IMR-90 (cell line): Measurements from ENCODE around the gene COL6A5. TPM values are rescaled to one million over a fixed set of nuclear protein-coding genes. Genes with fewer than 3 reads are reported as not detected.

Experiments
- ATAC-seq: fragments of 200-7000 bp; cut with Tn5 transposase; 2 replicates; pipeline ENCODE4 v1.9.1; 2020; ENCODE audit warnings: low read depth, mild to moderate bottlenecking, moderate library complexity
- BruUV-seq: library from RNA; stranded (reverse); fragments of 400-500 nt; replicated peaks from 2 replicates; lab custom pipeline; 2021; lab: Mats Ljungman, UMichigan
- CTCF ChIA-PET: fragments of 300-600 bp; formaldehyde crosslinking; extraction: SDS; loops from one replicate; lab custom pipeline; 2021; ENCODE audit warnings: antibody characterized with exemption; lab: Yijun Ruan, JAX
- POLR2A ChIA-PET: fragments of 300-600 bp; sonication (Branson Sonifier 250); formaldehyde crosslinking; loops from one replicate; lab custom pipeline; 2022; ENCODE audit warnings: antibody characterized with exemption; ENCODE audit not compliant: unreplicated experiment; lab: Charles Lee
- DNase-seq: peaks from one replicate; pipeline ENCODE4 v3.0.0; 2013
- H2AFZ ChIP-seq: replicated peaks from 2 replicates; pipeline ENCODE3; 2013; ENCODE audit warnings: low read length, mild to moderate bottlenecking; ENCODE audit not compliant: poor library complexity
- H2AK5ac ChIP-seq: 2 replicates; pipeline ENCODE4 v1.6.1; 2013; ENCODE audit warnings: low read depth, low read length, inconsistent platforms
- H2AK9ac ChIP-seq: replicated peaks from 2 replicates; pipeline ENCODE3; 2013; ENCODE audit warnings: mild to moderate bottlenecking, low read depth, low read length, moderate library complexity; ENCODE audit not compliant: poor library complexity
- H2BK120ac ChIP-seq: 2 replicates; pipeline ENCODE4 v1.6.1; 2013; ENCODE audit warnings: low read depth, low read length, inconsistent platforms
- H2BK15ac ChIP-seq: 3 replicates; pipeline ENCODE4 v1.6.1; 2013; ENCODE audit warnings: low read depth, low read length, inconsistent platforms
- H2BK20ac ChIP-seq: 2 replicates; pipeline ENCODE4 v1.6.1; 2013; ENCODE audit warnings: low read depth, mild to moderate bottlenecking, inconsistent platforms, low read length, moderate library complexity
- H2BK5ac ChIP-seq: 2 replicates; pipeline ENCODE4 v1.6.1; 2013; ENCODE audit warnings: mild to moderate bottlenecking, low read depth, low read length, inconsistent platforms; ENCODE audit not compliant: poor library complexity, severe bottlenecking
- H3K14ac ChIP-seq: replicated peaks from 2 replicates; pipeline ENCODE4 v1.6.1; 2013; ENCODE audit warnings: low read depth, low read length, inconsistent platforms
- H3K18ac ChIP-seq: 2 replicates; pipeline ENCODE4 v1.6.1; 2013; ENCODE audit warnings: low read depth, low read length, control low read depth
- H3K23ac ChIP-seq: 2 replicates; pipeline ENCODE4 v1.6.1; 2013; ENCODE audit warnings: low read depth, low read length, inconsistent platforms
- H3K27ac ChIP-seq: 2 replicates; pipeline ENCODE4 v1.5.1; 2013; ENCODE audit warnings: mild to moderate bottlenecking, control low read depth, low read length; ENCODE audit not compliant: insufficient read depth
- H3K27me3 ChIP-seq: 2 replicates; pipeline ENCODE4 v1.6.1; 2013; ENCODE audit warnings: low read length; ENCODE audit not compliant: control insufficient read depth, insufficient read depth
- H3K36me3 ChIP-seq: 2 replicates; pipeline ENCODE4 v1.6.1; 2013; ENCODE audit warnings: low read length, mixed read lengths; ENCODE audit not compliant: control insufficient read depth, insufficient read depth
- H3K4ac ChIP-seq: 2 replicates; pipeline ENCODE4 v1.6.1; 2013; ENCODE audit warnings: low read depth, low read length, inconsistent platforms
- H3K4me1 ChIP-seq: 2 replicates; pipeline ENCODE4 v1.6.1; 2013; ENCODE audit warnings: low read length, mixed read lengths; ENCODE audit not compliant: control insufficient read depth, insufficient read depth
- H3K4me2 ChIP-seq: 2 replicates; pipeline ENCODE4 v1.6.1; 2013; ENCODE audit warnings: low read depth, mild to moderate bottlenecking, control low read depth, low read length, moderate library complexity
- H3K4me3 ChIP-seq: 2 replicates; pipeline ENCODE4 v1.5.1; 2013; ENCODE audit warnings: low read depth, mild to moderate bottlenecking, control low read depth, low read length, moderate library complexity; ENCODE audit not compliant: insufficient read depth
- H3K56ac ChIP-seq: 2 replicates; pipeline ENCODE4 v1.6.1; 2013; ENCODE audit warnings: low read length, inconsistent platforms; ENCODE audit not compliant: insufficient read depth; ENCODE audit errors: extremely low read depth
- H3K79me1 ChIP-seq, 2 experiments: 2 replicates each; pipeline ENCODE4 v1.6.1; 2013; ENCODE audit warnings: low read length in 2 of 2, inconsistent platforms in 1 of 2, low read depth in 1 of 2
- H3K9ac ChIP-seq: 2 replicates; pipeline ENCODE4 v1.6.1; 2013; ENCODE audit warnings: low read depth, low read length, control low read depth
- H3K9me1 ChIP-seq: 2 replicates; pipeline ENCODE4 v1.6.1; 2013; ENCODE audit warnings: low read length, inconsistent platforms; ENCODE audit not compliant: insufficient read depth
- H3K9me3 ChIP-seq: 2 replicates; pipeline ENCODE4 v1.6.1; 2013; ENCODE audit warnings: low read length; ENCODE audit not compliant: control insufficient read depth, insufficient read depth
- H4K20me1 ChIP-seq: 2 replicates; pipeline ENCODE4 v1.6.1; 2013; ENCODE audit warnings: low read length, inconsistent platforms; ENCODE audit not compliant: insufficient read depth
- H4K5ac ChIP-seq: 2 replicates; pipeline ENCODE4 v1.6.1; 2013; ENCODE audit warnings: mild to moderate bottlenecking, low read depth, low read length, control low read depth
- H4K8ac ChIP-seq, 2 experiments: 2 replicates each; pipeline ENCODE4 v1.6.1; 2013; ENCODE audit warnings: low read depth in 2 of 2, low read length in 2 of 2, control low read depth in 1 of 2, inconsistent platforms in 1 of 2
- H4K91ac ChIP-seq: 2 replicates; pipeline ENCODE4 v1.6.1; 2013; ENCODE audit warnings: low read depth, low read length, inconsistent platforms; ENCODE audit not compliant: insufficient read depth
- BHLHE40 ChIP-seq: fragments of 150-350 bp; IDR thresholded peaks from 2 replicates; pipeline ENCODE4 v1.6.1; 2016; ENCODE audit warnings: mild to moderate bottlenecking, low read depth, low read length
- CEBPB ChIP-seq: IDR thresholded peaks from 2 replicates; pipeline ENCODE4 v1.6.1; 2012; ENCODE audit warnings: low read depth, low read length, improper control_type of control experiment
- ELK1 ChIP-seq: fragments of 150-350 bp; IDR thresholded peaks from 2 replicates; pipeline ENCODE4 v1.6.1; 2016; ENCODE audit warnings: low read depth, mild to moderate bottlenecking, low read length, moderate library complexity, borderline replicate concordance
- FOS ChIP-seq: fragments of 150-350 bp; IDR thresholded peaks from 2 replicates; pipeline ENCODE4 v1.6.1; 2016; ENCODE audit warnings: low read depth, low read length
- MAZ ChIP-seq: IDR thresholded peaks from 2 replicates; pipeline ENCODE4 v1.6.1; 2012; ENCODE audit warnings: low read depth, mild to moderate bottlenecking, low read length, improper control_type of control experiment, moderate library complexity, borderline replicate concordance
- MXI1 ChIP-seq: IDR thresholded peaks from 2 replicates; pipeline ENCODE4 v1.6.1; 2012; ENCODE audit warnings: low read depth, mild to moderate bottlenecking, low read length, moderate library complexity, borderline replicate concordance
- NFE2L2 ChIP-seq: fragments of 150-350 bp; IDR thresholded peaks from 2 replicates; pipeline ENCODE4 v1.6.1; 2016; ENCODE audit warnings: low read depth, mild to moderate bottlenecking, low read length
- POLR2A ChIP-seq: IDR thresholded peaks from 2 replicates; pipeline ENCODE4 v1.6.1; 2012; ENCODE audit warnings: mild to moderate bottlenecking, low read depth, low read length
- RAD21 ChIP-seq: IDR thresholded peaks from 2 replicates; pipeline ENCODE4 v1.6.1; 2012; ENCODE audit warnings: low read length, improper control_type of control experiment
- RCOR1 ChIP-seq: IDR thresholded peaks from 2 replicates; pipeline ENCODE4 v1.6.1; 2012; ENCODE audit warnings: mild to moderate bottlenecking, low read length, improper control_type of control experiment; ENCODE audit not compliant: insufficient replicate concordance
- RFX5 ChIP-seq: IDR thresholded peaks from 2 replicates; pipeline ENCODE4 v1.8.0; 2012; ENCODE audit warnings: low read depth, mild to moderate bottlenecking, low read length, moderate library complexity
- WGBS, 2 experiments: methylation state at CpG; one replicate each; pipeline versions ENCODE4 v1.1.5 to v1.1.7; 2013; ENCODE audit warnings: missing lambda C conversion rate in 2 of 2; ENCODE audit not compliant: insufficient read length in 1 of 2; ENCODE audit errors: extremely low coverage in 2 of 2; 5-methylcytosine and 5-hydroxymethylcytosine counted together
- dilution Hi-C: fragments of 300-500 bp; cut with HindIII; formaldehyde crosslinking; loops from one replicate; pipeline ENCODE4 v1.14.3; 2018; ENCODE audit warnings: low sequenced_read_pairs; ENCODE audit not compliant: unreplicated experiment
- in situ Hi-C: fragments of 300-500 bp; cut with MboI; formaldehyde crosslinking; loops from 3 replicates; pipeline ENCODE4 v1.14.3; 2019; ENCODE audit warnings: low sequenced_read_pairs, inconsistent platforms, mixed read lengths
- intact Hi-C: fragments of 100-400 bp; cut with micrococcal nuclease; formaldehyde crosslinking; loops from 2 replicates; pipeline ENCODE4 v1.10.0; 2022
- polyA plus RNA-seq, 3 experiments: library from polyadenylated mRNA; depleted of rRNA; stranded (reverse); fragments of >200 nt; gene quantifications; 2 replicates each; pipeline ENCODE4 v1.2.3, GENCODE V29; 2012; ENCODE audit warnings: low replicate concordance in 1 of 3
- total RNA-seq: library from RNA; depleted of rRNA; stranded (reverse); fragments of >200 nt; gene quantifications from 2 replicates; pipeline ENCODE4 v1.2.3, GENCODE V29; 2012
- TF ChIP-seq, protein P1 (sequence below): conservative IDR thresholded peaks from 2 replicates; pipeline ENCODE4 v1.5.1; 2012; ENCODE audit warnings: mild to moderate bottlenecking, low read depth, low read length, improper control_type of control experiment
- TF ChIP-seq, protein P2 (sequence below): fragments of 150-350 bp; IDR thresholded peaks from 2 replicates; pipeline ENCODE4 v1.6.1; 2017; ENCODE audit warnings: mild to moderate bottlenecking, antibody characterized with exemption, low read length, low read depth

Gene COL6A5
- total and polyA plus RNA-seq, 2 of the 4 experiments (the other 2 are of a cell fraction), result not detected

DNA sequence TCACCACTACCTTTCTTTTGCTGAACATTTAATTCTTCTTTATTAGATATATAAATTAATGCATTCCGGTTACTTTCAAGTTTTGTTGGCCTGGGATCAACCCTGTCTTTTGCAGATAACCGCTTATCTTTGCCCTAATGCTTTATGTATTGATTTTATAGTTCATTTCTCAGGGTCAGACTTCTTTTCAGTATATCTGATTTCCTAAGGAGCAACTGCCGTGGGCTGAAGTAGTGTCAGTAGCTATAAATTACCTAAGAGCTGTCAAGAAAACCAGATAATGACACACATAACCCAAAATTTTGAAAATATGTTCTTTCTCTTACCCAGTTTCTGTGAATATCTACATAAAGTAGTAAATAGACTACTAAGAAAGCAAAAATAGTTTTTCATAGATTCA lies 38.0 kb downstream of the COL6A5 start:
- no peak overlapping the region for H4K91ac ChIP-seq
- ChIA-PET CTCF (no interaction called here), POLR2A (no interaction called here)
- no peak overlapping the region for H3K4me3 ChIP-seq
- no peak overlapping the region for H4K8ac ChIP-seq
- no peaks in the 10 kb centered on the region for H3K9me3 ChIP-seq
- no peak for TF ChIP-seq FOS
- no peak for TF ChIP-seq MAZ
- no peak for TF ChIP-seq RFX5
- TF ChIP-seq MXI1, result no peak
- no peak for TF ChIP-seq BHLHE40
- TF ChIP-seq ELK1, result no peak
- TF ChIP-seq, protein P1, sequence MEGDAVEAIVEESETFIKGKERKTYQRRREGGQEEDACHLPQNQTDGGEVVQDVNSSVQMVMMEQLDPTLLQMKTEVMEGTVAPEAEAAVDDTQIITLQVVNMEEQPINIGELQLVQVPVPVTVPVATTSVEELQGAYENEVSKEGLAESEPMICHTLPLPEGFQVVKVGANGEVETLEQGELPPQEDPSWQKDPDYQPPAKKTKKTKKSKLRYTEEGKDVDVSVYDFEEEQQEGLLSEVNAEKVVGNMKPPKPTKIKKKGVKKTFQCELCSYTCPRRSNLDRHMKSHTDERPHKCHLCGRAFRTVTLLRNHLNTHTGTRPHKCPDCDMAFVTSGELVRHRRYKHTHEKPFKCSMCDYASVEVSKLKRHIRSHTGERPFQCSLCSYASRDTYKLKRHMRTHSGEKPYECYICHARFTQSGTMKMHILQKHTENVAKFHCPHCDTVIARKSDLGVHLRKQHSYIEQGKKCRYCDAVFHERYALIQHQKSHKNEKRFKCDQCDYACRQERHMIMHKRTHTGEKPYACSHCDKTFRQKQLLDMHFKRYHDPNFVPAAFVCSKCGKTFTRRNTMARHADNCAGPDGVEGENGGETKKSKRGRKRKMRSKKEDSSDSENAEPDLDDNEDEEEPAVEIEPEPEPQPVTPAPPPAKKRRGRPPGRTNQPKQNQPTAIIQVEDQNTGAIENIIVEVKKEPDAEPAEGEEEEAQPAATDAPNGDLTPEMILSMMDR, result no peak
- TF ChIP-seq RAD21, result no peak
- TF ChIP-seq CEBPB, result no peak
- no peak for TF ChIP-seq RCOR1
- TF ChIP-seq, protein P2, sequence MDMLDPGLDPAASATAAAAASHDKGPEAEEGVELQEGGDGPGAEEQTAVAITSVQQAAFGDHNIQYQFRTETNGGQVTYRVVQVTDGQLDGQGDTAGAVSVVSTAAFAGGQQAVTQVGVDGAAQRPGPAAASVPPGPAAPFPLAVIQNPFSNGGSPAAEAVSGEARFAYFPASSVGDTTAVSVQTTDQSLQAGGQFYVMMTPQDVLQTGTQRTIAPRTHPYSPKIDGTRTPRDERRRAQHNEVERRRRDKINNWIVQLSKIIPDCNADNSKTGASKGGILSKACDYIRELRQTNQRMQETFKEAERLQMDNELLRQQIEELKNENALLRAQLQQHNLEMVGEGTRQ, result no peak
- TF ChIP-seq NFE2L2, result no peak
- no peak for TF ChIP-seq POLR2A
- H2BK20ac ChIP-seq, result no peak overlapping the region
- H3K9me1 ChIP-seq, result no peaks in the 10 kb centered on the region
- H3K36me3 ChIP-seq, result no peaks in the 10 kb centered on the region
- no peaks in the 10 kb centered on the region for H3K79me1 ChIP-seq
- no peaks in the 10 kb centered on the region for H4K20me1 ChIP-seq
- no peaks in the 10 kb centered on the region for H3K4me1 ChIP-seq
- H2BK5ac ChIP-seq, result no peak overlapping the region
- DNase-seq (no peak), ATAC-seq (no peak)
- no peaks in the 10 kb centered on the region for H3K27me3 ChIP-seq
- dilution Hi-C loops, result no loop called here
- H3K27ac ChIP-seq, result no peak overlapping the region
- no peak overlapping the region for H4K5ac ChIP-seq
- H3K18ac ChIP-seq, result no peak overlapping the region
- H2AK5ac ChIP-seq, result no peak overlapping the region
- WGBS, 2 experiments, result no CpG with 5 or more reads among the region's 3 CpGs
- no peak overlapping the region for H3K56ac ChIP-seq
- in situ Hi-C loops, result no loop called here
- no peak overlapping the region for H3K23ac ChIP-seq
- H2BK15ac ChIP-seq, result no peak overlapping the region
- intact Hi-C loops, result no loop called here
- no peak overlapping the region for H3K4ac ChIP-seq
- H2AFZ ChIP-seq, result no peak overlapping the region
- H2AK9ac ChIP-seq, result no peak overlapping the region
- no TSS peak for BruUV-seq
- H3K4me2 ChIP-seq, result no peak overlapping the region
- no peak overlapping the region for H2BK120ac ChIP-seq
- H3K14ac ChIP-seq, result no peak overlapping the region
- H3K9ac ChIP-seq, result no peak overlapping the region
